Measurements from ENCODE around the gene PDXP.

Gene PDXP

GRCh38 chr22:37686002-37686982, 27.8 kb downstream of the PDXP start, which contains the start of gene NOL12 (continued):
- TF ChIP-seq ZNF580 (tag by site-specific recombination; IDR thresholded peaks at IDR 0.05), result peak; percentile 96
- TF ChIP-seq ZNF10 (tag by site-specific recombination; IDR thresholded peaks at IDR 0.05), result peak; percentile 43; the same call in 1 of the 2 replicates
- TF ChIP-seq ZNF280D (tag by site-specific recombination; IDR thresholded peaks at IDR 0.05), result peak; percentile 29; the same call in 1 of the 2 replicates
- 0 out of 2 replicates have a peak, but pooled peaks have one; percentile 65 for TF ChIP-seq ZSCAN16 (tag by site-specific recombination; IDR thresholded peaks at IDR 0.05)
- peak; percentile 96 for TF ChIP-seq ZSCAN5A (tag by site-specific recombination; IDR thresholded peaks at IDR 0.05)
- peak; percentile 58; the same call in 1 of the 2 replicates for TF ChIP-seq GFI1B (tag by site-specific recombination; IDR thresholded peaks at IDR 0.05)
- no peak for TF ChIP-seq ZNF776 (tag by site-specific recombination; IDR thresholded peaks at IDR 0.05; ENCODE audit: borderline replicate concordance)
- TF ChIP-seq ZNF704 (tag by site-specific recombination; IDR thresholded peaks at IDR 0.05), result 0 out of 2 replicates have a peak, but pooled peaks have one; percentile 64
- peak; percentile 98 for TF ChIP-seq ZNF391 (tag by site-specific recombination; IDR thresholded peaks at IDR 0.05; ENCODE audit: borderline replicate concordance, low read depth)
- TF ChIP-seq ZNF18 (tag by site-specific recombination; IDR thresholded peaks at IDR 0.05), result peak; percentile 64; the same call in 1 of the 2 replicates
- peak; percentile 30 for TF ChIP-seq ZNF239 (tag by site-specific recombination; IDR thresholded peaks at IDR 0.05)
- peak; percentile 74 for TF ChIP-seq PRDM4 (tag by site-specific recombination; IDR thresholded peaks at IDR 0.05)
- peak; percentile 94 for TF ChIP-seq ZBTB20 (tag by site-specific recombination; IDR thresholded peaks at IDR 0.05)
- peak; percentile 99 for TF ChIP-seq ZXDB (tag by site-specific recombination; IDR thresholded peaks at IDR 0.05)
- peak; percentile 97 for TF ChIP-seq ZNF561 (tag by site-specific recombination; IDR thresholded peaks at IDR 0.05; ENCODE audit: borderline replicate concordance)
- TF ChIP-seq ZNF660 (tag by site-specific recombination; IDR thresholded peaks at IDR 0.05), result peak; percentile 93
- no peak for TF ChIP-seq RBAK (tag by site-specific recombination; IDR thresholded peaks at IDR 0.05)
- TF ChIP-seq ZNF692 (tag by site-specific recombination; IDR thresholded peaks at IDR 0.05), result peak; percentile 93
- TF ChIP-seq ZBTB48 (tag by site-specific recombination; IDR thresholded peaks at IDR 0.05), result peak; percentile 99
- TF ChIP-seq ZNF544 (tag by site-specific recombination; IDR thresholded peaks at IDR 0.05), result no peak
- TF ChIP-seq ZNF560 (tag by site-specific recombination; IDR thresholded peaks at IDR 0.05; ENCODE audit: borderline replicate concordance), result no peak
- peak; percentile 94 for TF ChIP-seq ZNF2 (tag by site-specific recombination; IDR thresholded peaks at IDR 0.05)
- TF ChIP-seq KLF17 (tag by site-specific recombination; IDR thresholded peaks at IDR 0.05), result peak; percentile 97
- no peak for TF ChIP-seq ZNF311 (tag by site-specific recombination; IDR thresholded peaks at IDR 0.05; ENCODE audit: borderline replicate concordance)
- TF ChIP-seq ZSCAN30 (tag by site-specific recombination; IDR thresholded peaks at IDR 0.05), result peak; percentile 91

Measured in HEK293 (cell line).